HepG2 (cell line): ENCODE measurements around the gene VSX1. TPM values are rescaled to one million over a fixed set of nuclear protein-coding genes. Genes with fewer than 3 reads are reported as not detected.
A peak's percentile ranks its signal among the peaks of the same experiment; 100 is the strongest.

Experiments used
- ETV5 ChIP-seq: IDR thresholded peaks from 2 replicates; pipeline ENCODE4 v1.6.1; 2018; ENCODE audit warnings: missing biosample characterization, missing genetic modification reagents, inconsistent platforms, borderline replicate concordance
- ETV6 ChIP-seq: sonication (generic); formaldehyde crosslinking; conservative IDR thresholded peaks from 2 replicates; pipeline ENCODE4 v1.4.0; 2020; ENCODE audit warnings: missing genetic modification reagents
- GTF3A ChIP-seq: sonication (generic); formaldehyde crosslinking; conservative IDR thresholded peaks from 2 replicates; pipeline ENCODE4 v1.4.0; 2020; ENCODE audit warnings: mild to moderate bottlenecking, missing genetic modification reagents
- HMG20A ChIP-seq: IDR thresholded peaks from 2 replicates; pipeline ENCODE4 v1.6.1; 2016; ENCODE audit warnings: borderline replicate concordance
- KLF11 ChIP-seq: IDR thresholded peaks from 2 replicates; pipeline ENCODE4 v1.6.1; 2016; ENCODE audit warnings: missing compliant biosample characterization
- KMT2B ChIP-seq: IDR thresholded peaks from 2 replicates; pipeline ENCODE4 v1.6.1; 2016; ENCODE audit warnings: missing genetic modification reagents, missing compliant biosample characterization
- MED13 ChIP-seq: sonication (generic); formaldehyde crosslinking; IDR thresholded peaks from 2 replicates; pipeline ENCODE4 v1.5.0; 2020; ENCODE audit warnings: missing genetic modification reagents
- RNF219 ChIP-seq: sonication (generic); formaldehyde crosslinking; IDR thresholded peaks from 2 replicates; pipeline ENCODE4 v1.5.0; 2020; ENCODE audit warnings: mild to moderate bottlenecking, missing genetic modification reagents
- ZBTB2 ChIP-seq: sonication (generic); formaldehyde crosslinking; IDR thresholded peaks from 2 replicates; pipeline ENCODE4 v1.8.0; 2022; ENCODE audit warnings: low read depth, missing genetic modification reagents
- ZFP91 ChIP-seq: sonication (generic); formaldehyde crosslinking; IDR thresholded peaks from 2 replicates; pipeline ENCODE4 v1.9.0; 2022; ENCODE audit warnings: missing genetic modification reagents, mild to moderate bottlenecking, borderline replicate concordance
- ZNF205 ChIP-seq: IDR thresholded peaks from 2 replicates; pipeline ENCODE4 v1.6.1; 2018; ENCODE audit warnings: missing biosample characterization, missing genetic modification reagents
- ZNF354B ChIP-seq: sonication (generic); formaldehyde crosslinking; IDR thresholded peaks from 2 replicates; pipeline ENCODE4 v1.8.0; 2022; ENCODE audit warnings: mild to moderate bottlenecking, missing genetic modification reagents
- ZNF557 ChIP-seq: sonication (generic); formaldehyde crosslinking; IDR thresholded peaks from 2 replicates; pipeline ENCODE4 v1.4.0; 2020; ENCODE audit warnings: missing genetic modification reagents
- ZNF83 ChIP-seq: sonication (generic); formaldehyde crosslinking; IDR thresholded peaks from 2 replicates; pipeline ENCODE4 v1.4.0; 2020; ENCODE audit warnings: missing genetic modification reagents, mild to moderate bottlenecking, borderline replicate concordance
- ZSCAN22 ChIP-seq: sonication (generic); formaldehyde crosslinking; IDR thresholded peaks from 2 replicates; pipeline ENCODE4 v1.4.0; 2020; ENCODE audit warnings: mild to moderate bottlenecking, missing genetic modification reagents
- ZSCAN9 ChIP-seq: IDR thresholded peaks from 2 replicates; pipeline ENCODE4 v1.6.1; 2016; ENCODE audit warnings: borderline replicate concordance
- polyA plus RNA-seq, 8 experiments: library from polyadenylated mRNA; depleted of rRNA in 3 of 8; stranded (reverse) in 7 of 8; unstranded in 1 of 8; fragments of >200 nt; fragmentation: Illumina TruSeq in 4 of 8; extraction: Trizol in 4 of 8; gene quantifications; 2 replicates each; pipeline versions ENCODE4 v1.2.1 to v1.2.3, GENCODE V29; 2011 to 2016; ENCODE audit warnings: low read depth in 4 of 8, missing spikeins in 1 of 8, mixed read lengths in 1 of 8; ENCODE audit not compliant: insufficient read depth in 1 of 8
- total RNA-seq, 5 experiments: library from RNA; depleted of rRNA; stranded (reverse); fragments of >200 nt; fragmentation: Illumina TruSeq; extraction: Trizol; gene quantifications; 2 replicates each; pipeline ENCODE4 v1.2.3, GENCODE V29; 2016; ENCODE audit warnings: low read depth in 1 of 5
- TF ChIP-seq, protein P1 (sequence below): sonication (generic); formaldehyde crosslinking; IDR thresholded peaks from 2 replicates; pipeline ENCODE4 v1.4.0; 2020; ENCODE audit warnings: missing genetic modification reagents, mild to moderate bottlenecking, borderline replicate concordance
- TF ChIP-seq, protein P2 (sequence below): sonication (generic); formaldehyde crosslinking; IDR thresholded peaks from 2 replicates; pipeline ENCODE4 v1.5.0; 2020; ENCODE audit warnings: missing genetic modification reagents

Gene VSX1
- total and polyA plus RNA-seq, 2 of the 13 experiments (the other 11 are each of a cell fraction or from before 2014, with no cell fraction given): 0.04 TPM; not detected in 1

- TF ChIP-seq ZSCAN9 (no peak), ETV6 (CRISPR knock-in tag) (peak; percentile 71; the same call in 1 of the 2 replicates), ZSCAN22 (CRISPR knock-in tag) (no peak), HMG20A (CRISPR knock-in tag) (no peak), ZBTB2 (CRISPR knock-in tag) (peak; percentile 61; the same call in 1 of the 2 replicates), GTF3A (CRISPR knock-in tag) (no peak; the same call in 1 of the 2 replicates), ETV5 (CRISPR knock-in tag) (peak; percentile 17; the same call in 1 of the 2 replicates), ZNF83 (no peak), KMT2B (CRISPR knock-in tag) (no peak; the same call in 1 of the 2 replicates), MED13 (CRISPR knock-in tag) (0 out of 2 replicates have a peak, but pooled peaks have one; percentile 73), RNF219 (no peak), ZFP91 (CRISPR knock-in tag) (peak; percentile 48; the same call in 1 of the 2 replicates), KLF11 (CRISPR knock-in tag) (no peak), ZNF557 (CRISPR knock-in tag) (no peak), ZNF354B (CRISPR knock-in tag) (peak; percentile 42; the same call in 1 of the 2 replicates), ZNF205 (CRISPR knock-in tag) (no peak)
- TF ChIP-seq, protein P1, sequence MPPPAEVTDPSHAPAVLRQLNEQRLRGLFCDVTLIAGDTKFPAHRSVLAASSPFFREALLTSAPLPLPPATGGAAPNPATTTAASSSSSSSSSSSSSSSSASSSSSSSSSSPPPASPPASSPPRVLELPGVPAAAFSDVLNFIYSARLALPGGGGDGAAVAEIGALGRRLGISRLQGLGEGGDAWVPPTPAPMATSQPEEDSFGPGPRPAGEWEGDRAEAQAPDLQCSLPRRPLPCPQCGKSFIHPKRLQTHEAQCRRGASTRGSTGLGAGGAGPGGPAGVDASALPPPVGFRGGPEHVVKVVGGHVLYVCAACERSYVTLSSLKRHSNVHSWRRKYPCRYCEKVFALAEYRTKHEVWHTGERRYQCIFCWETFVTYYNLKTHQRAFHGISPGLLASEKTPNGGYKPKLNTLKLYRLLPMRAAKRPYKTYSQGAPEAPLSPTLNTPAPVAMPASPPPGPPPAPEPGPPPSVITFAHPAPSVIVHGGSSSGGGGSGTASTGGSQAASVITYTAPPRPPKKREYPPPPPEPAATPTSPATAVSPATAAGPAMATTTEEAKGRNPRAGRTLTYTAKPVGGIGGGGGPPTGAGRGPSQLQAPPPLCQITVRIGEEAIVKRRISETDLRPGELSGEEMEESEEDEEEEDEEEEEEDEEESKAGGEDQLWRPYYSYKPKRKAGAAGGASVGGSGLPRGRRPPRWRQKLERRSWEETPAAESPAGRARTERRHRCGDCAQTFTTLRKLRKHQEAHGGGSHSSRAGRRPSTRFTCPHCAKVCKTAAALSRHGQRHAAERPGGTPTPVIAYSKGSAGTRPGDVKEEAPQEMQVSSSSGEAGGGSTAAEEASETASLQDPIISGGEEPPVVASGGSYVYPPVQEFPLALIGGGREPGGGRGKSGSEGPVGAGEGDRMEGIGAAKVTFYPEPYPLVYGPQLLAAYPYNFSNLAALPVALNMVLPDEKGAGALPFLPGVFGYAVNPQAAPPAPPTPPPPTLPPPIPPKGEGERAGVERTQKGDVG: peak; percentile 50; the same call in 1 of the 2 replicates
- TF ChIP-seq, protein P2, sequence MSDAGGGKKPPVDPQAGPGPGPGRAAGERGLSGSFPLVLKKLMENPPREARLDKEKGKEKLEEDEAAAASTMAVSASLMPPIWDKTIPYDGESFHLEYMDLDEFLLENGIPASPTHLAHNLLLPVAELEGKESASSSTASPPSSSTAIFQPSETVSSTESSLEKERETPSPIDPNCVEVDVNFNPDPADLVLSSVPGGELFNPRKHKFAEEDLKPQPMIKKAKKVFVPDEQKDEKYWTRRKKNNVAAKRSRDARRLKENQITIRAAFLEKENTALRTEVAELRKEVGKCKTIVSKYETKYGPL (CRISPR knock-in tag): no peak
Measured at GRCh38 chr20:25058051-25058846, 23.7 kb downstream of the VSX1 start, which contains the start of gene ACSS1 (continued).
